ENCODE data around the gene DEDD. TPM values are rescaled to one million over a fixed set of nuclear protein-coding genes. Genes with fewer than 3 reads are reported as not detected.

DEDD gene
- total and polyA plus RNA-seq, 2 of the 13 experiments (the other 11 are each of a cell fraction or from before 2014, with no cell fraction given), result 12.6 to 27.8 TPM

GRCh38 chr1:161074676-161075368, 57.6 kb downstream of the DEDD start (continued):
- TF ChIP-seq NONO (IDR thresholded peaks at IDR 0.05) (no peak), NONO (CRISPR knock-in tag; conservative IDR thresholded peaks at IDR 0.05) (no peak), JUND (CRISPR knock-in tag; IDR thresholded peaks at IDR 0.05) (no peak), SRSF1 (optimal IDR thresholded peaks at IDR 0.05; ENCODE audit: low read depth, low read length) (peak; percentile 87), SOX6 (IDR thresholded peaks at IDR 0.05) (no peak), SOX6 (CRISPR knock-in tag; IDR thresholded peaks at IDR 0.05) (peak; percentile 42), RAD51 (IDR thresholded peaks at IDR 0.05; ENCODE audit: borderline replicate concordance) (no peak), KDM5A (IDR thresholded peaks at IDR 0.05; ENCODE audit: borderline replicate concordance, low read length) (no peak), ZNF468 (CRISPR knock-in tag; IDR thresholded peaks at IDR 0.05) (no peak), HOXD1 (CRISPR knock-in tag; IDR thresholded peaks at IDR 0.05) (no peak), TCF7L2 (IDR thresholded peaks at IDR 0.05; ENCODE audit: low read depth, low read length) (no peak), DNMT3B (CRISPR knock-in tag; conservative IDR thresholded peaks at IDR 0.05) (no peak), SPEN (CRISPR knock-in tag; IDR thresholded peaks at IDR 0.05; ENCODE audit: low read depth) (peak; percentile 19; the same call in 1 of the 2 replicates), ZNF629 (CRISPR knock-in tag; conservative IDR thresholded peaks at IDR 0.05) (no peak), ZNF30 (CRISPR knock-in tag; IDR thresholded peaks at IDR 0.05) (no peak), NPAS2 (CRISPR knock-in tag; IDR thresholded peaks at IDR 0.05; ENCODE audit: borderline replicate concordance) (no peak), STAG1 (CRISPR knock-in tag; IDR thresholded peaks at IDR 0.05) (no peak), CAMTA2 (CRISPR knock-in tag; IDR thresholded peaks at IDR 0.05; ENCODE audit: borderline replicate concordance) (no peak), JUN (CRISPR knock-in tag; IDR thresholded peaks at IDR 0.05) (peak; percentile 42; the same call in 1 of the 2 replicates), CREB1 (IDR thresholded peaks at IDR 0.05) (peak; percentile 97), CREB1 (CRISPR knock-in tag; IDR thresholded peaks at IDR 0.05) (peak; percentile 59), SIN3A (IDR thresholded peaks at IDR 0.05; ENCODE audit: borderline replicate concordance, low read depth, low read length) (no peak), GLI4 (CRISPR knock-in tag; IDR thresholded peaks at IDR 0.05; ENCODE audit: borderline replicate concordance) (no peak), ZNF12 (CRISPR knock-in tag; IDR thresholded peaks at IDR 0.05) (no peak), POLR2A (IDR thresholded peaks at IDR 0.05; ENCODE audit: insufficient read depth in 1 of 2, low read depth in 2 of 2, low read length in 2 of 2) (0 out of 4 replicates have a peak, but pooled peaks of 1 of the 2 experiments have one; percentile 47), RCOR2 (CRISPR knock-in tag; IDR thresholded peaks at IDR 0.05) (no peak), POGZ (CRISPR knock-in tag; IDR thresholded peaks at IDR 0.05) (no peak), PHF8 (CRISPR knock-in tag; IDR thresholded peaks at IDR 0.05) (no peak), ZNF350 (CRISPR knock-in tag; IDR thresholded peaks at IDR 0.05; ENCODE audit: borderline replicate concordance, low read depth) (no peak), SMARCC2 (IDR thresholded peaks at IDR 0.05) (no peak), BCL6 (CRISPR knock-in tag; IDR thresholded peaks at IDR 0.05) (no peak), ZNF772 (CRISPR knock-in tag; IDR thresholded peaks at IDR 0.05) (0 out of 2 replicates have a peak, but pooled peaks have one; percentile 51), ZNF263 (CRISPR knock-in tag; IDR thresholded peaks at IDR 0.05) (0 out of 2 replicates have a peak, but pooled peaks have one; percentile 20), SP2 (CRISPR knock-in tag; IDR thresholded peaks at IDR 0.05) (no peak), PHF5A (CRISPR knock-in tag; IDR thresholded peaks at IDR 0.05; ENCODE audit: low read depth, unreplicated experiment) (no peak)
- TF ChIP-seq, protein P1, sequence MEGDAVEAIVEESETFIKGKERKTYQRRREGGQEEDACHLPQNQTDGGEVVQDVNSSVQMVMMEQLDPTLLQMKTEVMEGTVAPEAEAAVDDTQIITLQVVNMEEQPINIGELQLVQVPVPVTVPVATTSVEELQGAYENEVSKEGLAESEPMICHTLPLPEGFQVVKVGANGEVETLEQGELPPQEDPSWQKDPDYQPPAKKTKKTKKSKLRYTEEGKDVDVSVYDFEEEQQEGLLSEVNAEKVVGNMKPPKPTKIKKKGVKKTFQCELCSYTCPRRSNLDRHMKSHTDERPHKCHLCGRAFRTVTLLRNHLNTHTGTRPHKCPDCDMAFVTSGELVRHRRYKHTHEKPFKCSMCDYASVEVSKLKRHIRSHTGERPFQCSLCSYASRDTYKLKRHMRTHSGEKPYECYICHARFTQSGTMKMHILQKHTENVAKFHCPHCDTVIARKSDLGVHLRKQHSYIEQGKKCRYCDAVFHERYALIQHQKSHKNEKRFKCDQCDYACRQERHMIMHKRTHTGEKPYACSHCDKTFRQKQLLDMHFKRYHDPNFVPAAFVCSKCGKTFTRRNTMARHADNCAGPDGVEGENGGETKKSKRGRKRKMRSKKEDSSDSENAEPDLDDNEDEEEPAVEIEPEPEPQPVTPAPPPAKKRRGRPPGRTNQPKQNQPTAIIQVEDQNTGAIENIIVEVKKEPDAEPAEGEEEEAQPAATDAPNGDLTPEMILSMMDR (CRISPR knock-in tag; IDR thresholded peaks at IDR 0.05), result no peak

Measured in HepG2 (cell line).